HG02610 (cell line): Measurements from ENCODE around the gene PIGR.

Experiments
- ATAC-seq: cut with Tn5 transposase; IDR thresholded peaks from one replicate; pipeline ENCODE4 v1.9.1; 2021; ENCODE audit warnings: mild to moderate bottlenecking, moderate library complexity; ENCODE audit not compliant: unreplicated experiment

The PIGR gene

GRCh38 chr1:206946261-206946660 is at the start of gene PIGR:
Gene PIGR, minus strand, starts transcription at chr1:206946466. Its CDS starts 5,935 bp downstream, at chr1:206940531.
- ATAC-seq = no peak

- ATAC-seq = no peak
Observed at GRCh38 chr1:206992790-206993189, 46.5 kb upstream of the PIGR start.

- ATAC-seq = no peak
Observed at GRCh38 chr1:206987873-206988272, 41.6 kb upstream of the PIGR start.

- no peak for ATAC-seq
Observed at GRCh38 chr1:206986885-206987284, 40.6 kb upstream of the PIGR start.

- no peak for ATAC-seq
Observed at GRCh38 chr1:206986402-206986801, 40.1 kb upstream of the PIGR start.

- ATAC-seq = no peak
Observed at GRCh38 chr1:206985162-206985749, 39.0 kb upstream of the PIGR start.

GRCh38 chr1:206982216-206982615 is 36.0 kb upstream of the PIGR start:
- no peak for ATAC-seq

GRCh38 chr1:206979379-206980043 is 33.2 kb upstream of the PIGR start:
- no peak for ATAC-seq

GRCh38 chr1:206978259-206978658 is 32.0 kb upstream of the PIGR start:
- no peak for ATAC-seq

GRCh38 chr1:206975306-206975705 is 29.0 kb upstream of the PIGR start:
- no peak for ATAC-seq

- ATAC-seq = no peak
Observed at GRCh38 chr1:206974140-206974539, 27.9 kb upstream of the PIGR start.

GRCh38 chr1:206972728-206973127 is 26.5 kb upstream of the PIGR start:
- ATAC-seq = no peak

GRCh38 chr1:206971029-206971655 is 24.9 kb upstream of the PIGR start:
- peak; percentile 57 for ATAC-seq

- ATAC-seq = no peak
Observed at GRCh38 chr1:206970446-206970845, 24.2 kb upstream of the PIGR start, which contains the start of gene FCAMR. Gene FCAMR, minus strand, starts transcription at chr1:206970460. Its CDS starts 335 bp downstream, at chr1:206970125.

GRCh38 chr1:206969090-206969489 is 22.8 kb upstream of the PIGR start:
- ATAC-seq = no peak

GRCh38 chr1:206967096-206967849 is 21.0 kb upstream of the PIGR start:
- peak; percentile 58 for ATAC-seq

GRCh38 chr1:206965781-206966180 is 19.5 kb upstream of the PIGR start:
- ATAC-seq = no peak

- no peak for ATAC-seq
Observed at GRCh38 chr1:206963740-206964139, 17.5 kb upstream of the PIGR start.

GRCh38 chr1:206963119-206963712 is 16.9 kb upstream of the PIGR start:
- ATAC-seq = no peak

- no peak for ATAC-seq
Observed at GRCh38 chr1:206962272-206962671, 16.0 kb upstream of the PIGR start.

- no peak for ATAC-seq
Observed at GRCh38 chr1:206961668-206962067, 15.4 kb upstream of the PIGR start.
